H1 (cell line): ENCODE measurements around the gene SMAD6. TPM values are rescaled to one million over a fixed set of nuclear protein-coding genes. Genes with fewer than 3 reads are reported as not detected.

Source experiments
- CREB1 ChIP-seq: IDR thresholded peaks from 2 replicates; pipeline ENCODE4 v1.6.1; 2012; ENCODE audit warnings: inconsistent platforms
- HDAC2 ChIP-seq, 2 experiments: fragments of 300-600 bp in 1 of 2; sonication (generic) in 1 of 2; IDR thresholded peaks; 2 replicates each; pipeline ENCODE4 v1.6.1; 2011 to 2012; ENCODE audit warnings: low read depth in 2 of 2, low read length in 2 of 2, mild to moderate bottlenecking in 2 of 2, moderate library complexity in 2 of 2, borderline replicate concordance in 1 of 2, inconsistent platforms in 1 of 2
- KDM5A ChIP-seq: fragments of 200-600 bp; IDR thresholded peaks from 2 replicates; pipeline ENCODE4 v1.7.1; 2012; ENCODE audit warnings: mild to moderate bottlenecking, low read length, inconsistent platforms, mixed read lengths
- polyA plus RNA-seq, 7 experiments: library from polyadenylated mRNA; depleted of rRNA in 3 of 7; stranded (reverse) in 5 of 7; unstranded in 2 of 7; fragments of >200 nt in 5 of 7; fragments of 200-250 nt in 2 of 7; gene quantifications; 1 replicate in 5 of 7; 2 replicates in 1 of 7; 4 replicates in 1 of 7; pipeline versions ENCODE4 v1.2.1 to v1.2.3, GENCODE V29; 2011 to 2013; ENCODE audit warnings: missing spikeins in 2 of 7, mixed read lengths in 2 of 7
- total RNA-seq: library from RNA; stranded (reverse); fragmentation: NEBNext Ultra II Directional; extraction: Animal tissue kit (Norgen Biotek cat#: 25700); gene quantifications from 2 replicates; pipeline ENCODE4 v1.2.1, GENCODE V29; 2021
- TF ChIP-seq, protein P1 (sequence below): fragments of 300-600 bp; sonication (generic); IDR thresholded peaks from 2 replicates; pipeline ENCODE4 v1.7.1; 2012; ENCODE audit warnings: low read length, moderate library complexity, mild to moderate bottlenecking, inconsistent platforms; ENCODE audit not compliant: insufficient replicate concordance

The SMAD6 gene
- total and polyA plus RNA-seq, 2 of the 8 experiments (the other 6 are each of a cell fraction or from before 2014, with no cell fraction given) = 1.8 to 7.0 TPM

DNA sequence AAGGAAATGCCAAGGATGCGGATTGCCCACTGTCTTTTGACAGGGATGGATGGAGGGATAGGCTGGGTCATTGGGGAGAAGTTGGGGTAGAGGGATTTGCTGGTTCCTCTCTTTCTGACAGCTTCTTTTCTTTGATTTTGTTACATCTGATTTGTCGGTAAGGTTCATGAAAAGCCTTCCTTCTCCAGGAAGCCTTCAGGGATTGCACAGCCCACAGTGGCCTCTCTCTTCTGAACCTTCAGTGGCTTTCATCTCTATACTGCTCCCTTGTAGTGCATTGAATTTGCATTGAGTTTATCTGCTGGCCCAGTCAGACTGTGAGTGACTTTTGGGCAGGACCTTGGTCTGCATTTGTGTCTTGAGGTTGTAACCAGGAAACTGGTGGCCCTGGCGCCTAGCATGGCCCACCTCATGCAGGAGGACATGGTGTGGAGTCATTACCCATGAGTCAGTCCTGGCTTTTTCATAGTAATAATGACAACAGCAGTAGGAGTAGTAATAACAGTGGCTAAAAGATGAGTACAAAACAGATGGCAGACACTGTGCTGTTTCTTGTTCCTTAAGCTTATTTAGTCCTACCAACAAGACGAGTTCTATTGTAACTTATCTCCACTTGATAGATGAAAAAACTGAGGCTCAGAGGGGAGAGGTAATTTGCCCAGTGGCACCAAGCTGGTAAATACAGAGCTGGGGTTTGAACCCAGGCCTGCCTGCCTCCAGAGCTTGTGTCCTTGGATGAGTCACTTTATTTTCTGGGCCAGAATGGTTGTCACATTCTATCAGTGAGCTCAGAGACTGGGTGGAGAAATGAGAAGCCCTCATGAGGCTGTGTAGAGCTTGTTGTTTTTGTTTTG, 28.4 kb downstream of the SMAD6 start (continued):
- TF ChIP-seq, protein P1, sequence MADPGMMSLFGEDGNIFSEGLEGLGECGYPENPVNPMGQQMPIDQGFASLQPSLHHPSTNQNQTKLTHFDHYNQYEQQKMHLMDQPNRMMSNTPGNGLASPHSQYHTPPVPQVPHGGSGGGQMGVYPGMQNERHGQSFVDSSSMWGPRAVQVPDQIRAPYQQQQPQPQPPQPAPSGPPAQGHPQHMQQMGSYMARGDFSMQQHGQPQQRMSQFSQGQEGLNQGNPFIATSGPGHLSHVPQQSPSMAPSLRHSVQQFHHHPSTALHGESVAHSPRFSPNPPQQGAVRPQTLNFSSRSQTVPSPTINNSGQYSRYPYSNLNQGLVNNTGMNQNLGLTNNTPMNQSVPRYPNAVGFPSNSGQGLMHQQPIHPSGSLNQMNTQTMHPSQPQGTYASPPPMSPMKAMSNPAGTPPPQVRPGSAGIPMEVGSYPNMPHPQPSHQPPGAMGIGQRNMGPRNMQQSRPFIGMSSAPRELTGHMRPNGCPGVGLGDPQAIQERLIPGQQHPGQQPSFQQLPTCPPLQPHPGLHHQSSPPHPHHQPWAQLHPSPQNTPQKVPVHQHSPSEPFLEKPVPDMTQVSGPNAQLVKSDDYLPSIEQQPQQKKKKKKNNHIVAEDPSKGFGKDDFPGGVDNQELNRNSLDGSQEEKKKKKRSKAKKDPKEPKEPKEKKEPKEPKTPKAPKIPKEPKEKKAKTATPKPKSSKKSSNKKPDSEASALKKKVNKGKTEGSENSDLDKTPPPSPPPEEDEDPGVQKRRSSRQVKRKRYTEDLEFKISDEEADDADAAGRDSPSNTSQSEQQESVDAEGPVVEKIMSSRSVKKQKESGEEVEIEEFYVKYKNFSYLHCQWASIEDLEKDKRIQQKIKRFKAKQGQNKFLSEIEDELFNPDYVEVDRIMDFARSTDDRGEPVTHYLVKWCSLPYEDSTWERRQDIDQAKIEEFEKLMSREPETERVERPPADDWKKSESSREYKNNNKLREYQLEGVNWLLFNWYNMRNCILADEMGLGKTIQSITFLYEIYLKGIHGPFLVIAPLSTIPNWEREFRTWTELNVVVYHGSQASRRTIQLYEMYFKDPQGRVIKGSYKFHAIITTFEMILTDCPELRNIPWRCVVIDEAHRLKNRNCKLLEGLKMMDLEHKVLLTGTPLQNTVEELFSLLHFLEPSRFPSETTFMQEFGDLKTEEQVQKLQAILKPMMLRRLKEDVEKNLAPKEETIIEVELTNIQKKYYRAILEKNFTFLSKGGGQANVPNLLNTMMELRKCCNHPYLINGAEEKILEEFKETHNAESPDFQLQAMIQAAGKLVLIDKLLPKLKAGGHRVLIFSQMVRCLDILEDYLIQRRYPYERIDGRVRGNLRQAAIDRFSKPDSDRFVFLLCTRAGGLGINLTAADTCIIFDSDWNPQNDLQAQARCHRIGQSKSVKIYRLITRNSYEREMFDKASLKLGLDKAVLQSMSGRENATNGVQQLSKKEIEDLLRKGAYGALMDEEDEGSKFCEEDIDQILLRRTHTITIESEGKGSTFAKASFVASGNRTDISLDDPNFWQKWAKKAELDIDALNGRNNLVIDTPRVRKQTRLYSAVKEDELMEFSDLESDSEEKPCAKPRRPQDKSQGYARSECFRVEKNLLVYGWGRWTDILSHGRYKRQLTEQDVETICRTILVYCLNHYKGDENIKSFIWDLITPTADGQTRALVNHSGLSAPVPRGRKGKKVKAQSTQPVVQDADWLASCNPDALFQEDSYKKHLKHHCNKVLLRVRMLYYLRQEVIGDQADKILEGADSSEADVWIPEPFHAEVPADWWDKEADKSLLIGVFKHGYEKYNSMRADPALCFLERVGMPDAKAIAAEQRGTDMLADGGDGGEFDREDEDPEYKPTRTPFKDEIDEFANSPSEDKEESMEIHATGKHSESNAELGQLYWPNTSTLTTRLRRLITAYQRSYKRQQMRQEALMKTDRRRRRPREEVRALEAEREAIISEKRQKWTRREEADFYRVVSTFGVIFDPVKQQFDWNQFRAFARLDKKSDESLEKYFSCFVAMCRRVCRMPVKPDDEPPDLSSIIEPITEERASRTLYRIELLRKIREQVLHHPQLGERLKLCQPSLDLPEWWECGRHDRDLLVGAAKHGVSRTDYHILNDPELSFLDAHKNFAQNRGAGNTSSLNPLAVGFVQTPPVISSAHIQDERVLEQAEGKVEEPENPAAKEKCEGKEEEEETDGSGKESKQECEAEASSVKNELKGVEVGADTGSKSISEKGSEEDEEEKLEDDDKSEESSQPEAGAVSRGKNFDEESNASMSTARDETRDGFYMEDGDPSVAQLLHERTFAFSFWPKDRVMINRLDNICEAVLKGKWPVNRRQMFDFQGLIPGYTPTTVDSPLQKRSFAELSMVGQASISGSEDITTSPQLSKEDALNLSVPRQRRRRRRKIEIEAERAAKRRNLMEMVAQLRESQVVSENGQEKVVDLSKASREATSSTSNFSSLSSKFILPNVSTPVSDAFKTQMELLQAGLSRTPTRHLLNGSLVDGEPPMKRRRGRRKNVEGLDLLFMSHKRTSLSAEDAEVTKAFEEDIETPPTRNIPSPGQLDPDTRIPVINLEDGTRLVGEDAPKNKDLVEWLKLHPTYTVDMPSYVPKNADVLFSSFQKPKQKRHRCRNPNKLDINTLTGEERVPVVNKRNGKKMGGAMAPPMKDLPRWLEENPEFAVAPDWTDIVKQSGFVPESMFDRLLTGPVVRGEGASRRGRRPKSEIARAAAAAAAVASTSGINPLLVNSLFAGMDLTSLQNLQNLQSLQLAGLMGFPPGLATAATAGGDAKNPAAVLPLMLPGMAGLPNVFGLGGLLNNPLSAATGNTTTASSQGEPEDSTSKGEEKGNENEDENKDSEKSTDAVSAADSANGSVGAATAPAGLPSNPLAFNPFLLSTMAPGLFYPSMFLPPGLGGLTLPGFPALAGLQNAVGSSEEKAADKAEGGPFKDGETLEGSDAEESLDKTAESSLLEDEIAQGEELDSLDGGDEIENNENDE = no peak
- TF ChIP-seq KDM5A = no peak
- no peak for TF ChIP-seq CREB1
- no peak for TF ChIP-seq HDAC2 (IDR thresholded peaks at IDR 0.05; ENCODE audit: borderline replicate concordance in 1 of 2, low read depth in 2 of 2, low read length in 2 of 2)
- TF ChIP-seq, all 59 proteins: peak for 0
